K562 (cell line): ENCODE data around the gene HEXIM1. TPM values are rescaled to one million over a fixed set of nuclear protein-coding genes. Genes with fewer than 3 reads are reported as not detected.

ENCODE experiments used
- ASH1L ChIP-seq: fragments of 450-650 bp; IDR thresholded peaks from 2 replicates; pipeline ENCODE4 v1.6.1; 2018; ENCODE audit warnings: borderline replicate concordance, mild to moderate bottlenecking, low read depth; ENCODE audit not compliant: partially characterized antibody
- CREB5 ChIP-seq: fragments of 250-450 bp; sonication (Bioruptor Pico); IDR thresholded peaks from 2 replicates; pipeline ENCODE4 v1.5.0; 2020; ENCODE audit warnings: mild to moderate bottlenecking
- GATAD2A ChIP-seq: fragments of 450-650 bp; IDR thresholded peaks from 2 replicates; pipeline ENCODE4 v1.6.1; 2017
- HES1 ChIP-seq: fragments of 450-650 bp; IDR thresholded peaks from 2 replicates; pipeline ENCODE4 v1.6.1; 2016; ENCODE audit warnings: low read depth, mild to moderate bottlenecking, moderate library complexity
- HMBOX1 ChIP-seq: sonication (generic); IDR thresholded peaks from 2 replicates; pipeline ENCODE4 v1.6.1; 2016
- KDM5B ChIP-seq: fragments of 200-600 bp; sonication (generic); IDR thresholded peaks from 2 replicates; pipeline ENCODE4 v1.6.1; 2012; ENCODE audit warnings: low read depth, mild to moderate bottlenecking, moderate library complexity, low read length, control low read depth, inconsistent platforms; ENCODE audit not compliant: insufficient replicate concordance
- PHTF2 ChIP-seq: fragments of 250-450 bp; sonication (Bioruptor Pico); IDR thresholded peaks from 2 replicates; pipeline ENCODE4 v1.5.0; 2021; ENCODE audit warnings: mild to moderate bottlenecking
- RNF2 ChIP-seq: sonication (generic); IDR thresholded peaks from 2 replicates; pipeline ENCODE4 v1.6.1; 2016
- SMAD1 ChIP-seq: fragments of 150-350 bp; IDR thresholded peaks from 2 replicates; pipeline ENCODE4 v1.6.1; 2014; ENCODE audit warnings: low read length, low read depth; ENCODE audit not compliant: partially characterized antibody
- TFAM ChIP-seq: fragments of 250-450 bp; sonication (Bioruptor Pico); conservative IDR thresholded peaks from 2 replicates; pipeline ENCODE4 v1.5.0; 2021; ENCODE audit warnings: mild to moderate bottlenecking, moderate library complexity
- TOE1 ChIP-seq, 2 experiments: fragments of 450-650 bp in 1 of 2; sonication (generic) in 1 of 2; formaldehyde crosslinking in 1 of 2; IDR thresholded peaks; 2 replicates each; pipeline versions ENCODE4 v1.7.1 to v1.8.0; 2016 to 2022; ENCODE audit warnings: borderline replicate concordance in 2 of 2, mild to moderate bottlenecking in 2 of 2, antibody characterized with exemption in 1 of 2, inconsistent platforms in 1 of 2, low read depth in 1 of 2, missing genetic modification reagents in 1 of 2, moderate library complexity in 1 of 2
- ZNF639 ChIP-seq, 2 experiments: fragments of 200-800 bp in 1 of 2; sonication (Bioruptor generic) in 1 of 2; sonication (generic) in 1 of 2; formaldehyde crosslinking in 1 of 2; IDR thresholded peaks in 1 of 2; conservative IDR thresholded peaks in 1 of 2; 2 replicates each; pipeline versions ENCODE4 v1.5.0 to v1.6.1; 2016 to 2020; ENCODE audit warnings: missing compliant biosample characterization in 1 of 2, missing genetic modification characterization in 1 of 2, missing genetic modification reagents in 1 of 2
- ZNF76 ChIP-seq: fragments of 250-450 bp; sonication (Bioruptor Pico); IDR thresholded peaks from 2 replicates; pipeline ENCODE4 v1.4.0; 2020; ENCODE audit warnings: mild to moderate bottlenecking, moderate library complexity, borderline replicate concordance
- ZNF778 ChIP-seq: fragments of 450-650 bp; formaldehyde crosslinking; IDR thresholded peaks from 2 replicates; pipeline ENCODE4 v1.4.0; 2020; ENCODE audit warnings: mild to moderate bottlenecking, moderate library complexity
- ZNF785 ChIP-seq: fragments of 250-450 bp; sonication (Bioruptor Pico); IDR thresholded peaks from 2 replicates; pipeline ENCODE4 v1.4.0; 2020; ENCODE audit warnings: mild to moderate bottlenecking
- polyA plus RNA-seq, 8 experiments: library from polyadenylated mRNA; depleted of rRNA in 4 of 8; stranded (reverse) in 5 of 8; unstranded in 3 of 8; fragments of >200 nt; fragmentation: Nextera tagmentation in 2 of 8; fragmentation: Illumina TruSeq in 1 of 8; extraction: Ambion mirVana in 2 of 8; extraction: Trizol in 1 of 8; gene quantifications; 2 replicates each; pipeline versions ENCODE4 v1.2.1 to v1.2.3, GENCODE V29; 2011 to 2014; ENCODE audit warnings: inconsistent platforms in 1 of 8, missing spikeins in 1 of 8
- total RNA-seq, 7 experiments: library from RNA; depleted of rRNA in 6 of 7; stranded (reverse); fragments of >200 nt in 6 of 7; fragmentation: Illumina TruSeq in 2 of 7; extraction: Trizol in 2 of 7; gene quantifications; 2 replicates each; pipeline versions ENCODE4 v1.2.1 to v1.2.3, GENCODE V29; 2011 to 2021; ENCODE audit warnings: low replicate concordance in 1 of 7
- TF ChIP-seq, protein P1 (sequence below): fragments of 450-650 bp; IDR thresholded peaks from 2 replicates; pipeline ENCODE4 v1.6.1; 2016; ENCODE audit warnings: mild to moderate bottlenecking
- TF ChIP-seq, protein P2 (sequence below): fragments of 450-650 bp; formaldehyde crosslinking; IDR thresholded peaks from 2 replicates; pipeline ENCODE4 v1.4.0; 2020; ENCODE audit warnings: mild to moderate bottlenecking, mixed read lengths

The HEXIM1 gene
- total and polyA plus RNA-seq, 9 of the 15 experiments (the other 6 are each of a cell fraction or from before 2014, with no cell fraction given) = 1.4 to 28.3 (median 9.1) TPM

DNA sequence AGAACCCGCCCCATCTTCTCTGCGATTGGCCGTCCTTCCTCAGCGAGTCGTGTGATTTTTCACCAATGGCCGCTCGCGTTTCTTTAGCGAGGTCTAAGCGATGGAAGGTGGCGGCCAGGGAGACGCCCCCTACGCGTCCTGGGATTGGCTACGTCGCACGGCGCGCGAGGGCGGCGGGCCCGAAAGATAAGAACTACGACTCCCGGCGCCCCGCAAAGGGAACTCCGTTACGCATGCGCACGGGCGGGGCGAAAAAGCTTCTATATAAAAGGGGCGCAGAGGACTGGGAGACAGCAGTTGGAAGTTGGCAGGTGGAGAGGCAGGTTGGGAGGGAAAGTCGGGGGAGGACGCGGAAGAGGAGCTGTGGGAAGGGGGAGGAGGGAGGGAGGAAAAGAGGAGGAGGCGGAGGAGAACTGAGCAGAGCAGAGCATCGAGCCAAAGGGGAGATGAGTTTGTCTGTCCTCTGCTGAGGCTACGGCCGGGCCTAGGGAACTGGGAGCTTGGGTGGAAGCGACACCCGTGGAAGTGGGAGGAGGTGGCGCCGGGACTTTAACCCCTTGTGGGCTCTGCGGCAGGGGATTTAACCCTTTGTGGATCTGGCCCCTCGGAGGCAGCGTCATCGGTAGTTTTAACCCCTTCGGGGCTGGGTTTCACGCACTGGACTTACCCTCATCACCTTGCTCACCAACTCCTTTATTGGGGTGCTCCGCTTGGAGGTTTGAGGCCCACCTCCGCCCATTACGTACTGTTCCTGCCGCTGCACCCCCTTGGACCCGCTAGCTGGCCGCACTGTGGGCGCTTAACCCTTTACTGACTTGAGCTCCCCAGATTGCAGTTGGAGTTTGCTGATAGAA is at the start of gene HEXIM1 (continued):
- TF ChIP-seq ZNF639 (CRISPR knock-in tag; conservative IDR thresholded peaks at IDR 0.05 in 1 of 2, IDR thresholded peaks at IDR 0.05 in 1 of 2) (peak in 1 of 2 experiments; percentile 5; a peak in 1 of 4 replicates), ZNF76 (CRISPR knock-in tag) (no peak), SMAD1 (peak; percentile 97), HMBOX1 (peak; percentile 56; the same call in 1 of the 2 replicates), TFAM (CRISPR knock-in tag) (no peak), ASH1L (peak; percentile 46), ZNF785 (CRISPR knock-in tag) (no peak), KDM5B (peak; percentile 100), ZNF778 (CRISPR knock-in tag) (no peak), GATAD2A (peak; percentile 100), TOE1 (IDR thresholded peaks at IDR 0.05; ENCODE audit: borderline replicate concordance) (peak; percentile 87), TOE1 (CRISPR knock-in tag; IDR thresholded peaks at IDR 0.05; ENCODE audit: borderline replicate concordance, low read depth) (no peak; the same call in 1 of the 2 replicates), CREB5 (CRISPR knock-in tag) (peak; percentile 91), PHTF2 (peak; percentile 96), HES1 (peak; percentile 25; the same call in 1 of the 2 replicates), RNF2 (peak; percentile 72)
- TF ChIP-seq, protein P1, sequence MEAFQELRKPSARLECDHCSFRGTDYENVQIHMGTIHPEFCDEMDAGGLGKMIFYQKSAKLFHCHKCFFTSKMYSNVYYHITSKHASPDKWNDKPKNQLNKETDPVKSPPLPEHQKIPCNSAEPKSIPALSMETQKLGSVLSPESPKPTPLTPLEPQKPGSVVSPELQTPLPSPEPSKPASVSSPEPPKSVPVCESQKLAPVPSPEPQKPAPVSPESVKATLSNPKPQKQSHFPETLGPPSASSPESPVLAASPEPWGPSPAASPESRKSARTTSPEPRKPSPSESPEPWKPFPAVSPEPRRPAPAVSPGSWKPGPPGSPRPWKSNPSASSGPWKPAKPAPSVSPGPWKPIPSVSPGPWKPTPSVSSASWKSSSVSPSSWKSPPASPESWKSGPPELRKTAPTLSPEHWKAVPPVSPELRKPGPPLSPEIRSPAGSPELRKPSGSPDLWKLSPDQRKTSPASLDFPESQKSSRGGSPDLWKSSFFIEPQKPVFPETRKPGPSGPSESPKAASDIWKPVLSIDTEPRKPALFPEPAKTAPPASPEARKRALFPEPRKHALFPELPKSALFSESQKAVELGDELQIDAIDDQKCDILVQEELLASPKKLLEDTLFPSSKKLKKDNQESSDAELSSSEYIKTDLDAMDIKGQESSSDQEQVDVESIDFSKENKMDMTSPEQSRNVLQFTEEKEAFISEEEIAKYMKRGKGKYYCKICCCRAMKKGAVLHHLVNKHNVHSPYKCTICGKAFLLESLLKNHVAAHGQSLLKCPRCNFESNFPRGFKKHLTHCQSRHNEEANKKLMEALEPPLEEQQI = no peak
- TF ChIP-seq, protein P2, sequence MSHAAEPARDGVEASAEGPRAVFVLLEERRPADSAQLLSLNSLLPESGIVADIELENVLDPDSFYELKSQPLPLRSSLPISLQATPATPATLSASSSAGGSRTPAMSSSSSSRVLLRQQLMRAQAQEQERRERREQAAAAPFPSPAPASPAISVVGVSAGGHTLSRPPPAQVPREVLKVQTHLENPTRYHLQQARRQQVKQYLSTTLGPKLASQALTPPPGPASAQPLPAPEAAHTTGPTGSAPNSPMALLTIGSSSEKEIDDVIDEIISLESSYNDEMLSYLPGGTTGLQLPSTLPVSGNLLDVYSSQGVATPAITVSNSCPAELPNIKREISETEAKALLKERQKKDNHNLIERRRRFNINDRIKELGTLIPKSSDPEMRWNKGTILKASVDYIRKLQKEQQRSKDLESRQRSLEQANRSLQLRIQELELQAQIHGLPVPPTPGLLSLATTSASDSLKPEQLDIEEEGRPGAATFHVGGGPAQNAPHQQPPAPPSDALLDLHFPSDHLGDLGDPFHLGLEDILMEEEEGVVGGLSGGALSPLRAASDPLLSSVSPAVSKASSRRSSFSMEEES (CRISPR knock-in tag) = no peak
